Right lobe of liver (tissue), 6 donors: ENCODE data around the gene HOXB4. TPM values are rescaled to one million over a fixed set of nuclear protein-coding genes. Genes with fewer than 3 reads are reported as not detected.

Source experiments
- ATAC-seq, 4 donors: fragments of 200-7000 bp; cut with Tn5 transposase; one replicate each; pipeline ENCODE4 v1.9.1; 2020; ENCODE audit warnings: mild to moderate bottlenecking in 4 of 4, moderate library complexity in 4 of 4
- DNase-seq, 3 donors: peaks; one replicate each; pipeline ENCODE4 v3.0.0-alpha.2; 2020
- H3K27ac ChIP-seq, 3 donors: fragments of 200-600 bp; one replicate each; pipeline ENCODE4 v1.8.0; 2022
- H3K27me3 ChIP-seq, 2 donors: fragments of 200-600 bp; one replicate each; pipeline ENCODE4 v1.8.0; 2022
- H3K36me3 ChIP-seq, 4 donors: fragments of 200-600 bp; sonication (generic) in 1 of 4; one replicate each; pipeline versions ENCODE4 v1.5.1 to v1.8.0; 2017 to 2022; ENCODE audit warnings: control low read depth in 1 of 4
- H3K4me1 ChIP-seq, 4 donors: fragments of 200-600 bp; sonication (generic) in 1 of 4; one replicate each; pipeline versions ENCODE4 v1.5.1 to v1.8.0; 2017 to 2022; ENCODE audit warnings: control low read depth in 1 of 4
- H3K4me3 ChIP-seq, 3 donors: fragments of 200-600 bp; one replicate each; pipeline ENCODE4 v1.8.0; 2022
- H3K9me3 ChIP-seq, 4 donors: fragments of 200-600 bp; sonication (generic) in 1 of 4; one replicate each; pipeline versions ENCODE4 v1.5.1 to v1.8.0; 2017 to 2022; ENCODE audit warnings: control low read depth in 1 of 4
- POLR2A ChIP-seq: fragments of 450-650 bp; IDR thresholded peaks from one replicate; pipeline ENCODE4 v1.6.1; 2017; ENCODE audit warnings: antibody characterized with exemption, mild to moderate bottlenecking
- WGBS: methylation state at CpG from one replicate; pipeline ENCODE4 v1.1.6; 2018; ENCODE audit warnings: low coverage, low lambda C conversion rate; ENCODE audit not compliant: insufficient coverage; ENCODE audit errors: missing lambda C conversion rate; 5-methylcytosine and 5-hydroxymethylcytosine counted together
- intact Hi-C, 2 donors: fragments of 100-400 bp; cut with DNase I; formaldehyde crosslinking; loops; one replicate each; pipeline versions ENCODE4 v1.11.2 to v1.14.1; 2022
- long read RNA-seq: library from polyadenylated mRNA; unstranded; transcript quantifications from one replicate; pipeline ENCODE4 v2.0.0, GENCODE V29; 2019
- total RNA-seq, 6 experiments: library from RNA; depleted of rRNA in 2 of 6; stranded (reverse); fragments of >200 nt in 2 of 6; fragmentation: NEBNext Ultra II Directional in 3 of 6; extraction: Animal tissue kit (Norgen Biotek cat#: 25700) in 3 of 6; gene quantifications; one replicate each; pipeline versions ENCODE4 v1.1.0 to v1.2.4, GENCODE V29; 2016 to 2023
- TF ChIP-seq, protein P1 (sequence below), 4 donors: fragments of 200-600 bp in 3 of 4; fragments of 450-650 bp in 1 of 4; IDR thresholded peaks; one replicate each; pipeline versions ENCODE4 v1.5.1 to v1.8.0; 2016 to 2022; ENCODE audit warnings: antibody characterized with exemption in 4 of 4, mild to moderate bottlenecking in 2 of 4
- donor health status: DM: no; HTN: yes; CAD: no.
- donor health status: DM: no; HTN: no; CAD: no.
- donor health status: DM: no; HTN: no; CAD: no.
- donor health status: DM: no; HTN: yes; CAD: no.
- donor health status: DM: no; HTN: yes; CAD: no.

Gene HOXB4
- 1 to 10 TPM in 1 of 6 experiments, under 1 TPM in 5; 0.31 to 1.1 (median 0.68) TPM for total RNA-seq
- long read RNA-seq: 0 reads

DNA sequence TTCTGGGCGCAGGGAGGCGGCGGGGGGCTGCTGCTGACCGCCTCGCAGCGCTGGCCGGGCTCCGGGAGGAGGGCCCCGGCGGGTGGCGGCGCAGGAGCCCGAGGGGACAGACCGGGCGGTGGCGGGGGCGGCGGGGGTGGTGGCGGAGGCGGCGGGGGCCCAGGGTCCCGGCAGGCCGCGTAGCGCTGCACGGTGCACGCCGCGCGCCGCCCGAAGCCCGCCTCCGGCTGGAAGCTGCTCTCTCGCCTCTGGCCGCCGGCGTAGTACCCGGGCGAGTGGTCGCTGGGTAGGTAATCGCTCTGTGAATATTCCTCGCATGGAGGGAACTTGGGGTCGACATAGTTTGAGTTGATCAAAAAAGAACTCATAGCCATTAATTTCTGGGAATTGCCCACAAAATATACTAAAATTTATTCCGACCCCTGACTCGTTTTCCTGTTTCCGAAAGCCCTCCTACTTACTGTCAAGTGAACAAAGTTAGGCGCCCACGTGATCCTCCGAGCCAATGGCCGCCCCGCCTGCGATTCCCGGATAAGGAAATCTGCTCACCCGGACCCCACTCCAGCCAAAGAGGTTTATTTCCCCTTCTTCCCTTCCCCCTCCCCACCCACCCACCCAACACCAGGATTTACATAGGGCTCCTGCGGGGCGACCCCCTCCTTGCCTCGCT, at the start of gene HOXB4:
TSS of gene HOXB4 (minus strand) at position 405 of the 670 bp plus-strand sequence. CDS start at position 374, 31 bp downstream.
- intact Hi-C loops: no loop called here
- peak; percentile 67 to 77 (median 72) for DNase-seq
- Histone ChIP-seq H3K4me3 (peak within 1 kb of the TSS; percentile 27 to 46 (median 36)), H3K36me3 (no peaks in the 10 kb centered on the region), H3K4me1 (peaks cover 0 to 7% (median 0%) of the 10 kb centered on the region in 4 donors), H3K27ac (peak within 1 kb of the TSS; percentile 57 to 91 (median 63)), H3K9me3 (no peaks in the 10 kb centered on the region), H3K27me3 (peaks cover 0 to 48% of the 10 kb centered on the region in 2 donors)
- WGBS: 3% methylated on average over 20 of the region's 58 CpGs
- peak; percentile 58 to 69 (median 60) for ATAC-seq
- TF ChIP-seq, protein P1, sequence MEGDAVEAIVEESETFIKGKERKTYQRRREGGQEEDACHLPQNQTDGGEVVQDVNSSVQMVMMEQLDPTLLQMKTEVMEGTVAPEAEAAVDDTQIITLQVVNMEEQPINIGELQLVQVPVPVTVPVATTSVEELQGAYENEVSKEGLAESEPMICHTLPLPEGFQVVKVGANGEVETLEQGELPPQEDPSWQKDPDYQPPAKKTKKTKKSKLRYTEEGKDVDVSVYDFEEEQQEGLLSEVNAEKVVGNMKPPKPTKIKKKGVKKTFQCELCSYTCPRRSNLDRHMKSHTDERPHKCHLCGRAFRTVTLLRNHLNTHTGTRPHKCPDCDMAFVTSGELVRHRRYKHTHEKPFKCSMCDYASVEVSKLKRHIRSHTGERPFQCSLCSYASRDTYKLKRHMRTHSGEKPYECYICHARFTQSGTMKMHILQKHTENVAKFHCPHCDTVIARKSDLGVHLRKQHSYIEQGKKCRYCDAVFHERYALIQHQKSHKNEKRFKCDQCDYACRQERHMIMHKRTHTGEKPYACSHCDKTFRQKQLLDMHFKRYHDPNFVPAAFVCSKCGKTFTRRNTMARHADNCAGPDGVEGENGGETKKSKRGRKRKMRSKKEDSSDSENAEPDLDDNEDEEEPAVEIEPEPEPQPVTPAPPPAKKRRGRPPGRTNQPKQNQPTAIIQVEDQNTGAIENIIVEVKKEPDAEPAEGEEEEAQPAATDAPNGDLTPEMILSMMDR (IDR thresholded peaks at IDR 0.05): no peak
- TF ChIP-seq POLR2A: no peak

GRCh38 chr17:48627118-48627597, 49.0 kb upstream of the HOXB4 start:
- Histone ChIP-seq H3K27ac (no peak overlapping the region), H3K36me3 (no peaks in the 10 kb centered on the region), H3K4me1 (peaks cover 0 to 17% (median 2%) of the 10 kb centered on the region in 4 donors), H3K27me3 (peaks cover 30 to 72% of the 10 kb centered on the region in 2 donors), H3K4me3 (no peak overlapping the region), H3K9me3 (no peaks in the 10 kb centered on the region)
- intact Hi-C loops: no loop called here
- 3% methylated on average over 5 of the region's 5 CpGs for WGBS
- DNase-seq (no peak), ATAC-seq (no peak)
- no peak for TF ChIP-seq POLR2A
- TF ChIP-seq, protein P1 (IDR thresholded peaks at IDR 0.05): no peak

DNA sequence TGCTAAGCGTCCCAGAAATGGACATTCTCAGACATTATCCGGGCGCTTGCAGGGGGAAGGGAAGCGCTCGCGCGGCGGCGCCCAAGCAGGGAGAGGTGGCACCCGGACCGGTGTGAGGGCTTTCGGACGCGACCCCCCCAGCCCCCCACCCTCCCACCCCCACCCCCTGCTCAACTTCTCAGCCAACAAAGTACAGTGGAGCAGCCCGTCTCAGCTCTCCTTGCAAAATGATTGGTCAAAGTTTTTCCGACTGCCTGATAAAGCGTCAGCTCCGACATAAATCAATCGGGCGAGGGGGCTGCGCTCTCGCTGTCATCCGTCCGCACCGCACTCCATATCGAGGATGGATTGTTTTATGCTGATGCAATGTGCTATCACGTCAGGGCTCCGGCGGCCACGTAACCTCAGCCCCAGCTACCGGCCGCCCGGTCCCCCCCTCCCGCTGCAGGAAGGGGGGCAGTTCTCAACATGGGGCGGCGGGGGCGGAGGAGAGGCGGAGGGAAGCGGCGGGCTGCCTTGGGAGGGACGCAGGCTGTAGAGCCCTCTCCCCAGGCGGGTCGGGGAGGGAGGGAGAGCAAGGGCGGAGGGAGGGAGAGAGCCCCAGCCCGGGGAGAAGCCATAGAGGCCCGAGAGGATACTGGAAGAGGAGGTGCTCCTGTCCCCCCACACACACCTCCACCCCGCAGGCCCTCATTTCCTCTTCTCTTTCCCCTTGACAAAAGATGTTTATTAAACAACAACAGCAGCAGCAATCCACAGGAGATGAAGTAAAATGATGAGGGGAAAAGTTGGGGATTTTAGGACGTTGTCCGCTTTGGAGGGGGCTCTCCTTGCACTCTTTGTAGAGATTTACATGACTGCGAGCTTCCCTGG, 48.3 kb upstream of the HOXB4 start, which contains the start of gene HOXB9:
TSS of gene HOXB9 (minus strand) at position 114 of the 873 bp plus-strand sequence. CDS start at position 25, 89 bp downstream.
- DNase-seq (no peak), ATAC-seq (no peak)
- no peaks in the 10 kb centered on the region for H3K9me3 ChIP-seq
- intact Hi-C loops: no loop called here
- peaks cover 32 to 72% of the 10 kb centered on the region in 2 donors for H3K27me3 ChIP-seq
- no peak within 1 kb of the TSS for H3K27ac ChIP-seq
- TF ChIP-seq, protein P1 (IDR thresholded peaks at IDR 0.05): no peak
- TF ChIP-seq POLR2A: no peak
- peaks cover 0 to 17% (median 2%) of the 10 kb centered on the region in 4 donors for H3K4me1 ChIP-seq
- H3K4me3 ChIP-seq: peak within 1 kb of the TSS in 2 of 3 donors; percentile 9 to 31
- 2% methylated on average over 24 of the region's 50 CpGs for WGBS
- no peaks in the 10 kb centered on the region for H3K36me3 ChIP-seq

DNA sequence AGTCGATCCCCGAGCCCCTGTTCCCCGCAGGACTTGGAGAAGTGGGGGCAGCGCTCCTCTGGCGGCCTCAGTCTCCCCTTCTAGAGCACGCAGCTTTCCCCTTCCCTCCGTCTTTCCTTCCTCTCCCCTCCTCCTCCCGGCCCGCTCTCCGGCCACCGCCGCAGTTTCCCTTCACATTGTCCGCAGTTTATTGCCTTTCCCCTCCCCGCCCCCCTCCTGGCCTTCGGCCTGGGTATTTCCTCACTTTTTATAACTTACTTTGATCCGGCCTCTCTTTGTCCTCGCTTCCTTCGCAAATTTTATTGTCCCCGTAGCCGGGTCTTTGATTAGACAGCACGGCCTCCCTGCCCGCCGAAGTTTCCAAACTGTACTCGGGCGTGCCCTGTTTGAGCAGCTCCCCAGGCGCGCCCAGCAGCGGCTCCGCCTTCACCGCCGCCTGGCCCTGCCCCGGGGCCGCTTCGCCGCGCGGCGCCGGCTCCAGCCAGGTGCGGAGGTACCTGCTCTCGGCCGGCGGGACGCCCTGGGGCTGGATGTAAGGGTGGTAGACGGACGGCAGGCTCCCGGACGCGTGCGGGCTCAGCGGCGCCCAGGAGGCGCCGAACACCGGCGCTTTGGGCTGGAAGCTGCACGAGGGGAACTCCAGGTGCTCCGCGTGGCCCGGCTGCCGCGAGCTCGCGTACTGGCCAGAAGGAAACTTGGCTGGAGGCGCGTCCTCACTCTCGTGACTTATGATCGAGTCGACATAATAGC, 47.5 kb upstream of the HOXB4 start:
- ATAC-seq: peak; percentile 54 to 60 (median 56)
- no peaks in the 10 kb centered on the region for H3K9me3 ChIP-seq
- 2% methylated on average over 37 of the region's 69 CpGs for WGBS
- peaks cover 0 to 17% (median 2%) of the 10 kb centered on the region in 4 donors for H3K4me1 ChIP-seq
- intact Hi-C loops: no loop called here
- TF ChIP-seq, protein P1 (IDR thresholded peaks at IDR 0.05): no peak
- no peak for TF ChIP-seq POLR2A
- no peak overlapping the region for H3K27ac ChIP-seq
- DNase-seq: no peak
- peak overlapping the region in 2 of 3 donors; percentile 9 to 31 for H3K4me3 ChIP-seq
- H3K36me3 ChIP-seq: no peaks in the 10 kb centered on the region
- H3K27me3 ChIP-seq: peaks cover 35 to 72% of the 10 kb centered on the region in 2 donors
